Measurements from ENCODE around the gene ADGRD2. TPM values are rescaled to one million over a fixed set of nuclear protein-coding genes. Genes with fewer than 3 reads are reported as not detected.

The ADGRD2 gene
- total RNA-seq, 1 donor from 2014 or later, result not detected

DNA sequence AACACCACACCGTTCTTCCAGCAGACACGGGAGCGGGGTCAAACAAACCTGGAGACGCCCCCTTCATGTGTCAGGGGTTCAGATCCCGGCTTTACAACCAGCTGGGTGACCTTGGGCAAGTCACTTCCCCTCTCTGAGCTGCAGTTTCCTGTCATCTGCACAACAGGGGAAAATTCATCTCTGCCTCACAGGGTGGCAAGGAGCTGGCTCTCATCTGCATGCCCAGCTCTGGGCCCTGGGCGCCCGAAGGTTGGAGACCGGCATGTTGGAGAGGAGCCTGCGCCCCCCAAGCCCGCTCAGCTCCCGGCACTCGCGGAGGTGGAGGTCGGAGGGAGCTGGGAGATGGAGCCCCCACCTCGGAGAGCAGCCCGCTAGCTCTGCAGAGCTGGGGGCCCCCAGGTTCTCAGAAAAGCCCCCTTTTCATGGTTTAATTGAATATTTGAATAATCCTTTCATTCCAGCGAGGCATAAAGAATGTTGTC lies 36.6 kb downstream of the ADGRD2 start:
- H3K27me3 Mint-ChIP-seq (ENCODE audit: unreplicated experiment), result peaks cover 14% of the 10 kb centered on the region
- no peak for DNase-seq
- TF ChIP-seq, protein P1, sequence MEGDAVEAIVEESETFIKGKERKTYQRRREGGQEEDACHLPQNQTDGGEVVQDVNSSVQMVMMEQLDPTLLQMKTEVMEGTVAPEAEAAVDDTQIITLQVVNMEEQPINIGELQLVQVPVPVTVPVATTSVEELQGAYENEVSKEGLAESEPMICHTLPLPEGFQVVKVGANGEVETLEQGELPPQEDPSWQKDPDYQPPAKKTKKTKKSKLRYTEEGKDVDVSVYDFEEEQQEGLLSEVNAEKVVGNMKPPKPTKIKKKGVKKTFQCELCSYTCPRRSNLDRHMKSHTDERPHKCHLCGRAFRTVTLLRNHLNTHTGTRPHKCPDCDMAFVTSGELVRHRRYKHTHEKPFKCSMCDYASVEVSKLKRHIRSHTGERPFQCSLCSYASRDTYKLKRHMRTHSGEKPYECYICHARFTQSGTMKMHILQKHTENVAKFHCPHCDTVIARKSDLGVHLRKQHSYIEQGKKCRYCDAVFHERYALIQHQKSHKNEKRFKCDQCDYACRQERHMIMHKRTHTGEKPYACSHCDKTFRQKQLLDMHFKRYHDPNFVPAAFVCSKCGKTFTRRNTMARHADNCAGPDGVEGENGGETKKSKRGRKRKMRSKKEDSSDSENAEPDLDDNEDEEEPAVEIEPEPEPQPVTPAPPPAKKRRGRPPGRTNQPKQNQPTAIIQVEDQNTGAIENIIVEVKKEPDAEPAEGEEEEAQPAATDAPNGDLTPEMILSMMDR (IDR thresholded peaks at IDR 0.05; ENCODE audit: partially characterized antibody, unreplicated experiment), result no peak
- no peak overlapping the region for H3K27ac Mint-ChIP-seq (ENCODE audit: unreplicated experiment)
- H3K4me3 Mint-ChIP-seq (ENCODE audit: unreplicated experiment), result no peak overlapping the region
- H3K4me1 Mint-ChIP-seq (ENCODE audit: low read depth, unreplicated experiment), result peaks cover 2% of the 10 kb centered on the region
- no peaks in the 10 kb centered on the region for H3K36me3 Mint-ChIP-seq (ENCODE audit: unreplicated experiment)
- peaks cover 3% of the 10 kb centered on the region for H3K9me3 Mint-ChIP-seq (ENCODE audit: unreplicated experiment)

DNA sequence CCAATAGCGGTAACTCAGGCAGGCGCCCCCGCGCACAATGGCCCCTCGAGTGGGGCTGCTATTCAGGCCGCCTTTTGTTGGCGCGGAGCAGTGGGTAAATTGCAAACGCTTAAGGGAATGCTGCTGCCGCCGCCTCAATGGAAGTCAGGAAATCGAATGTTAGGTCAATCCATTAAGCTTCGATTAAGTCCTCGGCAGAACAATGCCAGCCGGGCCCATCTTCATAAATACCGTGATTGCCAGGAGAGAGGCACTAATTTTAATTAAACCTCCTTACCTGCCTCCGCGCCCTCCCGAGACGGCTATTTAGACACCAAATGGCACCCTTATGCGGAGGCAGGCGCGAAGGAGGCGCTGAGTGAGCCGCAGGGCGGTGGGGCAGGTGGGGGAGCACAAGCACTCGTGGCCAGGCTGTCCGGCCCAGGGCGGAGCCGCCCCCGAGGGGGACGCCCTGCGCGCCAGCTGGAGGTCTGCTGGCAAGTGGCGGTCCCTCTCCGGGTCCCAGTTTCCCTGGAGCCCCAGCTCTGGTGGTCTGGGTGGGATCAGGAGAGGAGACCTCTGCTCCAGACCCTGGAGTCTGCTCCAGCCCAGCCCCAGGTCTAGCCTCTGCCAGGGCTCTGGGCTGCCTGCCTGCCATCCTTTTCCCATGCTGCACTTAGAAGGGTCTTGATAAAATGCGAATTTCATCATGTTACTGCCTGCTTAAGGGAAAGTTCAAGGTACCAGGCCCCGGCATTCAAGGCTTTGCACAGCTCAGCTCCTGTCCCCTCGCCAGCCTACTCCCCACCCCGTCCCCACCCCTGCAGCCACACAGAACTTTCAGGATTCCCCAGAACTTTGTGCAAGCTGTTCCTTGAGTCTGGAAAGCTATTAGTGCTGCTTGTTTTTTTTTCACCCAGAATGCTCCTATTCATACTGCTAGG lies 37.3 kb downstream of the ADGRD2 start:
- H3K27me3 Mint-ChIP-seq (ENCODE audit: unreplicated experiment), result peaks cover 17% of the 10 kb centered on the region

DNA sequence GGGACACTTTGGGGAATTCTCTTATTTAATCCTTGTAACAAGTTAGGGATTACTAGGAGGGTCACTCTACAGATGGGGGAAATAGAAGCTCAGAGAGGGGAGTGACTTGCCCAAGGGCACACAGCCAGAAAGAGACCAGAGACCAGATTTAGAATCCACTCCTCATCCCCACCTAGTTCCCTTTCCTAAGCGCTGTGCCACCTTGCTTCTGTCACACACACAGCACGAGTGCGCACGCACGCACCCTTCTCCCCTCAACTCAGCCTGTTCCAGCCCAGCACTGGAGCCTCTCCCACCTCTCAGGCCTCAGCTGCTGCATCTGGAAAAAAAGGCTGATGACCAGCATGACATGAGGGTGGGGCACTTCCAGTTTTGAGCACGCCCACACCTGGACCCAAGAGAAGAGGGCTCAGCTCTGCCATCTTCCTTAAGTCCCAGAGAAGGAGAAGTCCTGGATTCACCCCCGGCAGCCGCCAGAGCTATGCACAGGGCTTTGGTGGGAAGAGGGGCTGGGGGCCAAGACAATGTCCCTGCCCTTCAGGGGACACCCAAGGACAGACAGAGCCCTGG lies 38.5 kb downstream of the ADGRD2 start:
- peaks cover 2% of the 10 kb centered on the region for H3K4me1 Mint-ChIP-seq (ENCODE audit: low read depth, unreplicated experiment)
- no peaks in the 10 kb centered on the region for H3K36me3 Mint-ChIP-seq (ENCODE audit: unreplicated experiment)
- no peak overlapping the region for H3K27ac Mint-ChIP-seq (ENCODE audit: unreplicated experiment)
- TF ChIP-seq, protein P1 (IDR thresholded peaks at IDR 0.05; ENCODE audit: partially characterized antibody, unreplicated experiment), result no peak
- no peak for DNase-seq
- peaks cover 15% of the 10 kb centered on the region for H3K27me3 Mint-ChIP-seq (ENCODE audit: unreplicated experiment)
- no peaks in the 10 kb centered on the region for H3K9me3 Mint-ChIP-seq (ENCODE audit: unreplicated experiment)
- no peak overlapping the region for H3K4me3 Mint-ChIP-seq (ENCODE audit: unreplicated experiment)

More for the DNA sequence above, 37.3 kb downstream of the ADGRD2 start:
- TF ChIP-seq, protein P1 (IDR thresholded peaks at IDR 0.05; ENCODE audit: partially characterized antibody, unreplicated experiment), result no peak
- no peak overlapping the region for H3K4me3 Mint-ChIP-seq (ENCODE audit: unreplicated experiment)
- peaks cover 3% of the 10 kb centered on the region for H3K9me3 Mint-ChIP-seq (ENCODE audit: unreplicated experiment)
- DNase-seq, result no peak
- H3K36me3 Mint-ChIP-seq (ENCODE audit: unreplicated experiment), result no peaks in the 10 kb centered on the region
- peaks cover 2% of the 10 kb centered on the region for H3K4me1 Mint-ChIP-seq (ENCODE audit: low read depth, unreplicated experiment)
- H3K27ac Mint-ChIP-seq (ENCODE audit: unreplicated experiment), result no peak overlapping the region

DNA sequence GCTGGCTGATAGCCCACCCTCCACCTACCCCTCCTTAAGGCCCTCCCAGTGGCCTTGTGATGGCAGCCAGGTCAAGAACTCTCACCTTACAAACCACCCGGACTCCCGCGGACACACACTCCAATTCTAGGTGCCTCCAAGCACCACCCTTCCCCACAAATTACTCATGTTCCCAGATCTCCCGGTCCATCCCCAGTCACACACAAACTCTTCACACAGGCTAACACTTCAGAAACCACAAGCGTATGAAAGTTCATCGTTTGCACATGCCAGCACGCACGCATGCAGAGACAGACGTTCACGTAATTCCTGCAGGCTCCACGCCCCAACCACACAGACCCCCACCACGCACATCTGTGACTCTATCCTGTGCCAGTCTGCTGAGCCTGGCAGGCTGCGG lies 39.0 kb downstream of the ADGRD2 start:
- DNase-seq, result no peak
- TF ChIP-seq, protein P1 (IDR thresholded peaks at IDR 0.05; ENCODE audit: partially characterized antibody, unreplicated experiment), result no peak
- Mint-ChIP-seq H3K4me3 (ENCODE audit: unreplicated experiment) (no peak overlapping the region), H3K27ac (ENCODE audit: unreplicated experiment) (no peak overlapping the region), H3K9me3 (ENCODE audit: unreplicated experiment) (peaks cover 2% of the 10 kb centered on the region), H3K27me3 (ENCODE audit: unreplicated experiment) (peaks cover 17% of the 10 kb centered on the region), H3K4me1 (ENCODE audit: low read depth, unreplicated experiment) (peaks cover 2% of the 10 kb centered on the region), H3K36me3 (ENCODE audit: unreplicated experiment) (no peaks in the 10 kb centered on the region)

DNA sequence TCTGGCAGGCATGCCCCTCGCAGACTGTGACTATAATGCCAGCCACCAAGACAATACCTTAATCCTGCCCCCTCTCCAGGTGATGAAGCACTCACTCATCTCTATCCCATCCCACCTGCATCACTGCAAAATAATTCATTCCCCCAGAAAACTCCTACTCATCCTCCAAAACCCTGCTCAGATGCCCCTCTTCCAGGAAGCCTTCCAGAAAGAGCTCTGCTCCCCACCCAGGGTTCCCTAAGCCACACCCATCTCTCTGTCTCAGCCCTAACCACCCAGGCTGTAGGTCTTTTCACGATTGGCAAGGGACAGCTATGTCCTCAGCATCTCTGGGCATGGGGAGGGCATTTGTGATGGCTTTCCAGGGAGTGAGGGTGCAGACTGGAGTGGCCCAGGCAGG lies 39.8 kb downstream of the ADGRD2 start:
- no peak for DNase-seq
- Mint-ChIP-seq H3K4me3 (ENCODE audit: unreplicated experiment) (no peak overlapping the region), H3K27ac (ENCODE audit: unreplicated experiment) (no peak overlapping the region), H3K4me1 (ENCODE audit: low read depth, unreplicated experiment) (peaks cover 2% of the 10 kb centered on the region), H3K9me3 (ENCODE audit: unreplicated experiment) (peaks cover 3% of the 10 kb centered on the region), H3K36me3 (ENCODE audit: unreplicated experiment) (no peaks in the 10 kb centered on the region), H3K27me3 (ENCODE audit: unreplicated experiment) (peaks cover 19% of the 10 kb centered on the region)
- TF ChIP-seq, protein P1 (IDR thresholded peaks at IDR 0.05; ENCODE audit: partially characterized antibody, unreplicated experiment), result no peak

Data from glutamatergic neuron (in vitro differentiated cells).